NCI-H460 (cell line): ENCODE measurements around the gene TMEM259. TPM values are rescaled to one million over a fixed set of nuclear protein-coding genes. Genes with fewer than 3 reads are reported as not detected.

Experiments used
- DNase-seq: peaks from one replicate; pipeline ENCODE4 v3.0.0-alpha.2; 2016; ENCODE audit warnings: low read depth; ENCODE audit errors: extremely low read depth
- total RNA-seq: library from RNA; depleted of rRNA; stranded (reverse); fragments of >200 nt; shearing (Covaris generic); gene quantifications from 2 replicates; pipeline ENCODE4 v1.2.3, GENCODE V29; 2014

TMEM259 gene
- total RNA-seq, 1 experiment from 2014 or later = 95.8 TPM

GRCh38 chr19:1017906-1018305, 3.0 kb downstream of the TMEM259 start:
- DNase-seq = no peak

GRCh38 chr19:1017115-1017905, 3.6 kb downstream of the TMEM259 start:
- DNase-seq = no peak

- no peak for DNase-seq
Observed at GRCh38 chr19:1016647-1017114, 4.2 kb downstream of the TMEM259 start.

- DNase-seq = no peak
Observed at GRCh38 chr19:1015782-1016646, 4.9 kb downstream of the TMEM259 start.

GRCh38 chr19:1015061-1015781, 5.7 kb downstream of the TMEM259 start:
- DNase-seq = no peak

- no peak for DNase-seq
Observed at GRCh38 chr19:1014161-1015060, 6.5 kb downstream of the TMEM259 start.

- no peak for DNase-seq
Observed at GRCh38 chr19:1013218-1013617, 7.7 kb downstream of the TMEM259 start.

- DNase-seq = no peak
Observed at GRCh38 chr19:1012334-1012733, 8.6 kb downstream of the TMEM259 start.

GRCh38 chr19:1011831-1012333, 9.0 kb downstream of the TMEM259 start:
- no peak for DNase-seq

- no peak for DNase-seq
Observed at GRCh38 chr19:1010586-1011510, 10.1 kb downstream of the TMEM259 start.

GRCh38 chr19:1009981-1010538, 10.9 kb downstream of the TMEM259 start:
- no peak for DNase-seq

GRCh38 chr19:1009041-1009980, 11.6 kb downstream of the TMEM259 start:
- no peak for DNase-seq

GRCh38 chr19:1008268-1009040, 12.5 kb downstream of the TMEM259 start:
- DNase-seq = no peak

- no peak for DNase-seq
Observed at GRCh38 chr19:1007399-1008251, 13.3 kb downstream of the TMEM259 start.

- DNase-seq = no peak
Observed at GRCh38 chr19:1006711-1007398, 14.1 kb downstream of the TMEM259 start.
